SH-SY5Y (cell line): Measurements from ENCODE around the gene PYM1.

Experiments
- GATA2 ChIP-seq: IDR thresholded peaks from 2 replicates; pipeline ENCODE4 v1.6.1; 2011; ENCODE audit warnings: mild to moderate bottlenecking, low read depth, low read length
- GATA3 ChIP-seq: IDR thresholded peaks from 2 replicates; pipeline ENCODE4 v1.6.1; 2011; ENCODE audit warnings: low read depth, mild to moderate bottlenecking, low read length, moderate library complexity

DNA sequence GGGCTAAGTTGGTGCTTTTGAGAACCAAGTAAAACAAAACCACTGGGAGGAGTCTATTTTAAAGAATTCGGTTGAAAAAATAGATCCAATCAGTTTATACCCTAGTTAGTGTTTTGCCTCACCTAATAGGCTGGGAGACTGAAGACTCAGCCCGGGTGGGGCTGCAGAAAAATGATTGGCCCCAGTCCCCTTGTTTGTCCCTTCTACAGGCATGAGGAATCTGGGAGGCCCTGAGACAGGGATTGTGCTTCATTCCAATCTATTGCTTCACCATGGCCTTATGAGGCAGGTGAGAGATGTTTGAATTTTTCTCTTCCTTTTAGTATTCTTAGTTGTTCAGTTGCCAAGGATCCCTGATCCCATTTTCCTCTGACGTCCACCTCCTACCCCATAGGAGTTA lies 44.3 kb upstream of the PYM1 start:
- TF ChIP-seq GATA2 (no peak), GATA3 (no peak)
